PC-3 (cell line): Measurements from ENCODE around the gene SNED1. TPM values are rescaled to one million over a fixed set of nuclear protein-coding genes. Genes with fewer than 3 reads are reported as not detected.

Experiments used
- ATAC-seq: fragments of 200-7000 bp; cut with Tn5 transposase; 2 replicates; pipeline ENCODE4 v1.9.1; 2020; ENCODE audit warnings: mild to moderate bottlenecking, moderate library complexity
- BruUV-seq: library from RNA; stranded (reverse); fragments of 400-500 nt; replicated peaks from 2 replicates; lab custom pipeline; 2021; lab: Mats Ljungman, UMichigan
- CTCF ChIA-PET: fragments of 300-600 bp; sonication (Branson Sonifier 250); formaldehyde crosslinking; loops from one replicate; lab custom pipeline; 2022; ENCODE audit warnings: antibody characterized with exemption; lab: Charles Lee
- POLR2A ChIA-PET: fragments of 300-600 bp; sonication (Branson Sonifier 250); formaldehyde crosslinking; loops from one replicate; lab custom pipeline; 2022; ENCODE audit warnings: antibody characterized with exemption; ENCODE audit not compliant: unreplicated experiment; lab: Charles Lee
- DNase-seq: peaks from one replicate; pipeline ENCODE4 v3.0.0-alpha.2; 2015
- H2AFZ ChIP-seq: fragments of 300-600 bp; sonication (generic); 2 replicates; pipeline ENCODE4 v1.6.0; 2016; ENCODE audit warnings: antibody characterized with exemption, low read length
- H3F3A ChIP-seq: fragments of 300-600 bp; sonication (generic); one replicate; pipeline ENCODE4 v1.6.0; 2017; ENCODE audit warnings: antibody characterized with exemption, low read length, control low read depth, mild to moderate bottlenecking; ENCODE audit not compliant: unreplicated experiment
- H3K27ac ChIP-seq: fragments of 300-600 bp; sonication (generic); 2 replicates; pipeline ENCODE4 v1.5.1; 2016; ENCODE audit warnings: mild to moderate bottlenecking, low read length
- H3K27me3 ChIP-seq: fragments of 300-600 bp; sonication (generic); 2 replicates; pipeline ENCODE4 v1.6.1; 2016; ENCODE audit warnings: low read length, mixed read lengths
- H3K36me3 ChIP-seq: fragments of 300-600 bp; sonication (generic); 2 replicates; pipeline ENCODE4 v1.6.1; 2016; ENCODE audit warnings: low read depth, mixed run types, low read length, mixed read lengths
- H3K4me1 ChIP-seq: fragments of 300-600 bp; sonication (generic); 2 replicates; pipeline ENCODE4 v1.5.1; 2016; ENCODE audit warnings: low read length; ENCODE audit not compliant: insufficient read depth
- H3K4me2 ChIP-seq: fragments of 300-600 bp; sonication (generic); 2 replicates; pipeline ENCODE4 v1.6.0; 2016; ENCODE audit warnings: low read length
- H3K4me3 ChIP-seq: fragments of 300-600 bp; sonication (generic); 2 replicates; pipeline ENCODE4 v1.5.1; 2016; ENCODE audit warnings: mild to moderate bottlenecking, low read length, mixed read lengths
- H3K79me2 ChIP-seq: fragments of 300-600 bp; sonication (generic); 2 replicates; pipeline ENCODE4 v1.6.1; 2017; ENCODE audit warnings: low read length, mixed read lengths
- H3K9ac ChIP-seq: fragments of 300-600 bp; sonication (generic); 2 replicates; pipeline ENCODE4 v1.6.0; 2016; ENCODE audit warnings: mild to moderate bottlenecking, low read length
- H3K9me2 ChIP-seq: fragments of 300-600 bp; sonication (generic); replicated peaks from 2 replicates; pipeline ENCODE4 v1.6.1; 2016; ENCODE audit warnings: mixed run types, low read length, mixed read lengths
- H3K9me3 ChIP-seq: fragments of 300-600 bp; sonication (generic); 2 replicates; pipeline ENCODE4 v1.6.1; 2016; ENCODE audit warnings: low read length, mixed read lengths
- H4K20me1 ChIP-seq: fragments of 300-600 bp; sonication (generic); 2 replicates; pipeline ENCODE4 v1.6.1; 2016; ENCODE audit warnings: low read length, mixed read lengths
- EZH2 ChIP-seq: fragments of 300-600 bp; sonication (generic); IDR thresholded peaks from one replicate; pipeline ENCODE4 v1.6.1; 2017; ENCODE audit warnings: antibody characterized with exemption, mild to moderate bottlenecking, low read length; ENCODE audit not compliant: unreplicated experiment
- EZH2phosphoT487 ChIP-seq: fragments of 300-600 bp; sonication (generic); IDR thresholded peaks from 2 replicates; pipeline ENCODE4 v1.6.1; 2018; ENCODE audit warnings: mild to moderate bottlenecking, antibody characterized with exemption, low read length, borderline replicate concordance
- intact Hi-C: fragments of 100-400 bp; cut with micrococcal nuclease; formaldehyde crosslinking; loops from 2 replicates; pipeline ENCODE4 v1.9.0; 2023
- total RNA-seq: library from RNA; depleted of rRNA; stranded (reverse); fragments of >200 nt; gene quantifications from 2 replicates; pipeline ENCODE4 v1.2.3, GENCODE V29; 2014
- TF ChIP-seq, protein P1 (sequence below): fragments of 300-600 bp; sonication (generic); conservative IDR thresholded peaks from 2 replicates; pipeline ENCODE4 v1.5.1; 2017; ENCODE audit warnings: antibody characterized with exemption, low read depth, mild to moderate bottlenecking, low read length

The SNED1 gene
- total RNA-seq, 1 experiment from 2014 or later: 0.66 TPM

DNA sequence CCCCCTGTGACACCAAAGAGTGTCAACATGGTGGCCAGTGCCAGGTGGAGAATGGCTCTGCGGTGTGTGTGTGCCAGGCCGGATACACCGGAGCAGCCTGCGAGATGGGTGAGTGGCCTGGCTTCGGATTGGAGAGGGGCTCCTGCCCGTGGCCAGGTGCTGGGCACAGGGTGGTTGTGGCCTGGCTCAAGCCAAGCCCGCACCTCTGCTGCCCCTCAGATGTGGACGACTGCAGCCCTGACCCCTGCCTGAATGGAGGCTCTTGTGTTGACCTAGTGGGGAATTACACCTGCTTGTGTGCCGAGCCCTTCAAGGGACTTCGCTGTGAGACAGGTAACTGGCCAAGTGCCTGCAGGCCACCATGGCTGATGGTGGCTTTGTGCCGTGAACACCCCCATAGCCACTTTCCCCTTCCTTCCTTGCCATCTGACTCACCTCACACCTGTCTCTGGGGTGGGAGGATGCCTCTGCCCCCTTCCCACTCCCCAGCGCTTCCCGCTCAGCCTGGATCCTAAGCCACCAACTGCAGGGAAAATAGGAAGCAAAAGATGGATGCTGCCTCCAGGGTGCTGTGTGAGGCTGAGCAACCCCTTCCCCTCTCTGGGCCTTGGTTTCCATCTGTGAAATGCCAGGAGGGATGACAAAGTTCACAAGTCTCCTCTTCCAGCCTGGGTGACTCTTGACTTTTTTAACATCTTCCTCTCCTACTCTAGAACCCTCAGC is 41.8 kb downstream of the SNED1 start:
- ATAC-seq (no peak), DNase-seq (no peak)
- no peaks in the 10 kb centered on the region for H4K20me1 ChIP-seq
- ChIA-PET POLR2A (no interaction called here), CTCF (no interaction called here)
- H3K9ac ChIP-seq: no peak overlapping the region
- H3K4me2 ChIP-seq: no peak overlapping the region
- H3K9me3 ChIP-seq: peaks cover 6% of the 10 kb centered on the region
- no TSS peak for BruUV-seq
- H3K36me3 ChIP-seq: no peaks in the 10 kb centered on the region
- no peak overlapping the region for H3K4me3 ChIP-seq
- intact Hi-C loops: no loop called here
- no peaks in the 10 kb centered on the region for H3K9me2 ChIP-seq
- no peak overlapping the region for H3K27ac ChIP-seq
- H3K79me2 ChIP-seq: no peaks in the 10 kb centered on the region
- peaks cover 9% of the 10 kb centered on the region; the same call in 1 of the 2 replicates for H3K4me1 ChIP-seq
- TF ChIP-seq, protein P1, sequence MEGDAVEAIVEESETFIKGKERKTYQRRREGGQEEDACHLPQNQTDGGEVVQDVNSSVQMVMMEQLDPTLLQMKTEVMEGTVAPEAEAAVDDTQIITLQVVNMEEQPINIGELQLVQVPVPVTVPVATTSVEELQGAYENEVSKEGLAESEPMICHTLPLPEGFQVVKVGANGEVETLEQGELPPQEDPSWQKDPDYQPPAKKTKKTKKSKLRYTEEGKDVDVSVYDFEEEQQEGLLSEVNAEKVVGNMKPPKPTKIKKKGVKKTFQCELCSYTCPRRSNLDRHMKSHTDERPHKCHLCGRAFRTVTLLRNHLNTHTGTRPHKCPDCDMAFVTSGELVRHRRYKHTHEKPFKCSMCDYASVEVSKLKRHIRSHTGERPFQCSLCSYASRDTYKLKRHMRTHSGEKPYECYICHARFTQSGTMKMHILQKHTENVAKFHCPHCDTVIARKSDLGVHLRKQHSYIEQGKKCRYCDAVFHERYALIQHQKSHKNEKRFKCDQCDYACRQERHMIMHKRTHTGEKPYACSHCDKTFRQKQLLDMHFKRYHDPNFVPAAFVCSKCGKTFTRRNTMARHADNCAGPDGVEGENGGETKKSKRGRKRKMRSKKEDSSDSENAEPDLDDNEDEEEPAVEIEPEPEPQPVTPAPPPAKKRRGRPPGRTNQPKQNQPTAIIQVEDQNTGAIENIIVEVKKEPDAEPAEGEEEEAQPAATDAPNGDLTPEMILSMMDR: no peak
- no peak for TF ChIP-seq EZH2
- no peak for TF ChIP-seq EZH2phosphoT487
- no peaks in the 10 kb centered on the region for H3F3A ChIP-seq
- no peak overlapping the region for H2AFZ ChIP-seq
- no peaks in the 10 kb centered on the region for H3K27me3 ChIP-seq

- no peak overlapping the region for H3K4me2 ChIP-seq
Measured at GRCh38 chr2:241041589-241042158, 43.3 kb downstream of the SNED1 start.

More at GRCh38 chr2:241041589-241042158, 43.3 kb downstream of the SNED1 start:
- H4K20me1 ChIP-seq: no peaks in the 10 kb centered on the region
- DNase-seq (no peak), ATAC-seq (no peak)
- H3K4me3 ChIP-seq: no peak overlapping the region
- H3K4me1 ChIP-seq: peaks cover 3% of the 10 kb centered on the region; the same call in 1 of the 2 replicates
- no peaks in the 10 kb centered on the region for H3K9me2 ChIP-seq
- no peaks in the 10 kb centered on the region for H3K36me3 ChIP-seq
- H3K9me3 ChIP-seq: peaks cover 14% of the 10 kb centered on the region
- no peak overlapping the region for H3K9ac ChIP-seq
- intact Hi-C loops: no loop called here
- no peaks in the 10 kb centered on the region for H3K27me3 ChIP-seq
- H2AFZ ChIP-seq: no peak overlapping the region
- TF ChIP-seq, protein P1: no peak
- no peak for TF ChIP-seq EZH2phosphoT487
- TF ChIP-seq EZH2: no peak
- no peaks in the 10 kb centered on the region for H3K79me2 ChIP-seq
- BruUV-seq: no TSS peak
- POLR2A ChIA-PET: no interaction called here
- no peak overlapping the region for H3K27ac ChIP-seq
- CTCF ChIA-PET: no interaction called here
- no peaks in the 10 kb centered on the region for H3F3A ChIP-seq
